Suppressor macrophage treated with lipopolysaccharide for 1 hour (primary cell): Measurements from ENCODE around the gene NCF4.

ENCODE experiments used
- DNase-seq, 3 donors: peaks; one replicate each; pipeline ENCODE4 v3.0.0-alpha.2; 2020 to 2022

Gene NCF4

GRCh38 chr22:36838119-36839030 is 22.4 kb upstream of the NCF4 start:
- no peak for DNase-seq

- DNase-seq, result no peak
Observed at GRCh38 chr22:36839356-36840073, 21.3 kb upstream of the NCF4 start.

- no peak for DNase-seq
Observed at GRCh38 chr22:36840106-36840505, 20.7 kb upstream of the NCF4 start.

- DNase-seq, result no peak
Observed at GRCh38 chr22:36846271-36846670, 14.5 kb upstream of the NCF4 start.

GRCh38 chr22:36846949-36847348 is 13.9 kb upstream of the NCF4 start:
- no peak for DNase-seq

GRCh38 chr22:36850056-36850455 is 10.8 kb upstream of the NCF4 start:
- DNase-seq, result no peak

GRCh38 chr22:36850682-36851081 is 10.1 kb upstream of the NCF4 start:
- no peak for DNase-seq

- DNase-seq, result no peak
Observed at GRCh38 chr22:36852056-36852973, 8.5 kb upstream of the NCF4 start.

GRCh38 chr22:36853407-36854099 is 7.3 kb upstream of the NCF4 start:
- DNase-seq, result peak; percentile 85 to 93 (median 89)

- no peak for DNase-seq
Observed at GRCh38 chr22:36855478-36855877, 5.3 kb upstream of the NCF4 start.

GRCh38 chr22:36856121-36856791 is 4.5 kb upstream of the NCF4 start:
- DNase-seq, result peak; percentile 91 to 98 (median 97)

- DNase-seq, result no peak
Observed at GRCh38 chr22:36856792-36857135, 4.0 kb upstream of the NCF4 start.

- no peak for DNase-seq
Observed at GRCh38 chr22:36858156-36858555, 2.6 kb upstream of the NCF4 start.

- no peak for DNase-seq
Observed at GRCh38 chr22:36858966-36859365, 1.8 kb upstream of the NCF4 start.

GRCh38 chr22:36860017-36860416 is 789 bp upstream of the NCF4 start:
- no peak for DNase-seq

GRCh38 chr22:36860438-36860820 is 377 bp upstream of the NCF4 start:
- no peak for DNase-seq

GRCh38 chr22:36862251-36863242 is 1.7 kb downstream of the NCF4 start:
- DNase-seq, result peak; percentile 58 to 70 (median 62)

- DNase-seq, result no peak
Observed at GRCh38 chr22:36863281-36863680, 2.5 kb downstream of the NCF4 start.

- DNase-seq, result no peak
Observed at GRCh38 chr22:36863979-36864378, 3.2 kb downstream of the NCF4 start.

GRCh38 chr22:36864454-36865215 is 3.8 kb downstream of the NCF4 start:
- peak in 2 of 3 donors; percentile 49 to 60 for DNase-seq
